ENCODE data around the gene TEAD1.
A peak's percentile ranks its signal among the peaks of the same experiment; 100 is the strongest.

Gene TEAD1

DNA sequence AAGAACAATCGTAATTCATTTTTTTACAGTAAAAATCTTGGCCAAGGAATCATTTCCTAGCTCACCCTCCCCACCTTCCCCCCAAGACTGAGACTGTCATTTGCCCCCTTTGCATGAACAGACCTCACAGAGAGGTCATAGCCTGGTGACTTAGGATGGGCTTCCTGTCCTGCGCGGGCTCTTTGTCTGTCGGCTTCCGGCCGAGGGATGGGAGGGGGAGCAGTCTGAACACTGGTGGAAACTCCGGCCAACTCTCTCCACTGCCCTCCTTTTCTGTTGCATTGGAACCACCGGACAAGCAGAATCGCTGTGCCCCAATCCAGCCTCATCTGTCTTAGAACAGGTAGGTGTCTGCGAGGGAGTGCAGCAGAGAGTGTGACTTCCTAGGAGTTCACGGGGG is 41.7 kb downstream of the TEAD1 start:
- DNase-seq: no peak

DNA sequence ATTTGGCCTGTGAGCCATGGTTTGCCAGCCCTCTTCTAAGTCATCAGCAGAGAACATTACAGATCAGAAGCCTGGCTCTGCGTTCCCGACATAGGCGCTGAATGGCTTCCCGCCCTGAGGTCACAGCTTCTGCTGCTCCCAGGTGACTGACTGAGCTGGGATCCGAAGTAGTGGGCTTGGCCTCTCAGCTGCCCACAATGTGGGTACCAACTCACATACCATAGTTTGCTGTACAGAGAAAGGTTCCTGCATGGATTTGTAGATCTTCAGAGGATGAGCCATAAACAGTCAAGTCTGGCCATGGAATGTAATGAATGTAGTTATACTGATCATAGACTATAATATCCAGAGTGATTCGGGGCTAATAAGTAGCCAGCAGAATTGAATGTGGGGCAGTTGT is 42.6 kb downstream of the TEAD1 start:
- DNase-seq: no peak

- DNase-seq: peak; percentile 26 to 50
Measured at GRCh38 chr11:12717851-12718291, 43.6 kb downstream of the TEAD1 start.

- DNase-seq: no peak
Measured at GRCh38 chr11:12719221-12719620, 45.0 kb downstream of the TEAD1 start.

DNA sequence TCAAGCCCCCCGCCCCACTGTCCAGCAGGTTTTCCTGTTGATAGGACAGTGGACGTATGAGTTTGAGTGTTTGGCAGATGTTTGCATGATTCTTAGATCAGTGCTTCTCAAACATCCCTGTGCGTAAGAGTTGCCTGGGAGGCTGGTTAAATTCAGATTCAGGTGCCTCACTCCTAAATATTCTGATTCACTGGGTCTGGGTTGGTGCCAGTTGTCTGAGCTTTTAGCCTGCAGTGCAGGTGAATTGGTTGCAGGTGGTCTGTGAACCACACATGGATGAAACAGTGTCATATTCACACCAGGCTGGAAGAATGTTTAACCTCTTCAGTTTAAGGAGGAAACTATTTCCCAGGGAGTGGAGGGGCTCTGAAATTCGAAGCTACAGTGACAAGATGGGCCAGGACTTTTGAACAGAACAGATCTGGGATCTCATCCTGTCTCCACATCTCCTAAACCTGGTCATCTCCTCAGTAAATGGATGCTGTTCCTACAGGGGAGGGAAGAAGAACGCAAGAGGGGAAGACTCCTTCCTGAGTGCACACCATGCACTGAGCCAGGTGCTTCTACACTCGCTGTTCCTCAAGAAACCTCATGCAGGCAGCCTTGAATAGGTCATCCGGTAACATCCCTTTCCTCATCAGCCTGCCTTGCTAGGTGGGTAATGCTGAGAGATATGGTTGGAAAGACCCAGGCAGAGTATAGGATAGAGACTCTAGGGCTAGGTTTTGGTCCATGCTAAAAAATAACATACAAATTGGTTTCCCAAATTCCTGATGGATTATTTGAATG is 47.8 kb downstream of the TEAD1 start:
- no peak for DNase-seq

GRCh38 chr11:12723421-12724300 is 49.4 kb downstream of the TEAD1 start:
- no peak for DNase-seq

DNA sequence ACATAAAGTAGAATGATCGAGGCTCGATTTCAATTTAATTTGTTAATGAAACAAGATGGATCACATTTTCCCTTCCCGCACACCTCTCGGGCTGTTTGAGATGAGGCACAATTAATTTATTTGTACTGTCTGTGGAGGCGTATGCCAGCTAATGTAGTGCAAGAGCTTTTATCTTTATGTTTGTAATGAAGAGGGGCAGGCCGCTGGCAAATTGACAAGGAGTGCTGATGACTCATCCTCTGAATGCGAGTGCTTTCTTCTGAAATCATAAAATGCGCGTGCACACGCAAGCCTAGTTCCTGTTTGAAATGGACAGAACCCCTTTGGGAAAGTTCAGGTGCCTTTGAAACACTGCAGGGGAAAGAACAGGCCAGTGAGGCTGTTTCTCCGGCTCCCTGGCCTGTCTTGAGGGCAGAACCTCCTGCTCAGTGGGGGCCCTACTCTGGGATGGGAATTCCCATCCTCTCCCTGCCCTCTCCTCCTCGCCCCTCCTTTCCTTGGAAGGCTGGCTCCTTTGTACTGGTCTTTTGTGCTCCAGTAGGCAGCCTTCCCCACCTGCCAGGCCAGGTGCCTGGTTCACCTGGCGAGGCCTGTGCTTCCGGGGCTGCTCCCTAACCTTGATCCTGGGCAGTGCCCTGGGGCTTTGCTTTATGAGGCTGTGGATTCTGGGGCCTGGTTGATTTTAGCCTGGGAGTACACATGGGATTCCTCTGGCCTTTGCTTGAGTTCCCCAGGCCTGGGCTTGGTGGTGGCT is 50.3 kb downstream of the TEAD1 start:
- DNase-seq: no peak

GRCh38 chr11:12725055-12725862 is 51.0 kb downstream of the TEAD1 start:
- no peak for DNase-seq

- no peak for DNase-seq
Measured at GRCh38 chr11:12725863-12726682, 51.9 kb downstream of the TEAD1 start.

- DNase-seq: no peak
Measured at GRCh38 chr11:12727563-12728211, 53.5 kb downstream of the TEAD1 start.

DNA sequence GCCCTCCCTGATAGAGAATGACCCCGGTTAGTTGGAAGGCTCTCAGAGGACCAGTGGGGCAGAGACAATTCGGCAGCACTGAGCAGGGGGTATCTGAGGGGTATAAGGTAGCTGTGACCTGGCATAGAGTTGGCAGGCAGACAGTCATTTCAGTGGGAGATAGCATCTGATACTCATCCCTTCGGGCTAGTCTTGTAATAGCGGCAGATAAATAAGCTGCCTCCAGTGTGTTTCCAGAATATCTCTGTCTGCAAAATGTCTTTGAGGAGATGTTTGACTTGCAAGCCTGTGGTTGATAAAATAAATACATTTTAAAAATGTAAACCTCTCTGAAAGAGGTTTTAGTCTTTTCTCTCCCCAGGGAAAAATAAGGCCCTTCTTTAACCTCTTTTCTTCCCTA is 54.2 kb downstream of the TEAD1 start:
- DNase-seq: no peak

DNA sequence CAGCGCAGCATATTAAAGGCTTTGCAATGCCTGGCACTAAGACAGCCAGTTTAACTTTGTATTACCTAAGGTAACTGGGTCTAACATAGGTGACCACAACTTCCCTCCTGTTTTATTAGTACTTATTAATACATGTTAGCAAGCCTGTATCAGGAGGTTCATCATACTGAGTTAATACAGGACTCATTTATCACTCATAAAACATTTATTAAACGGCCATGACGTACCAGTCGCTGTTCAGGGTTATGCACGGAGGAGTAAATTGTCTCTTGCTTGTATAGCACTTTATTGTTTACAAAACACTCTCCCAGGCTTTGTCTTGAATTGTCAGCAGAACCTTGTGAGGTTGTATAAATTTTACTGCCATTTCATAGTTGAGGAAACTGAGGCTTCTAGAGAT is 55.7 kb downstream of the TEAD1 start:
- DNase-seq: no peak

DNA sequence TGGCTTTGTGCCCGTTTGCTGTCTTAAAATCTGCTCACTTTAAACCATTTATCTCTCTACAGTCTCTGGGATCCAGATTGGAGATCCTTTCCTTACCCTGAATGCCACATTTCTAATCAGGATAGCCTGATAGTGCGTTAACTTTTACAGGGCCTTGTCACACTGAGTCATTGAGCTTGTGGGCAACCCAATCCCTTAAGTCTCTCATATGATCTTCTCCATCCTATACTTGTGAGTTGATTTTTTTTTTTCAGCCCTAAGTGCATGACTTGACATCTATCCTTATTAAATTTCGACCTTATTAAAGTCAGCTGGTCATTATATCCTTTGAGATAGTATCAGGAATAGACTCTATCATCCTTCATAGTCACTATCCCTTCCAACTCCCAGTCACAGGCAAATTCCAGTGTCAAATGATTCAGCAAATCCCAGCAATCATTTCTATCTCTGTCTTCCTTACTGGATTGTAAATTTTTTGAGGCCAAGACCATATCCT is 57.7 kb downstream of the TEAD1 start:
- no peak for DNase-seq

GRCh38 chr11:12733091-12733490 is 58.9 kb downstream of the TEAD1 start:
- DNase-seq: no peak

- DNase-seq: no peak
Measured at GRCh38 chr11:12734625-12735024, 60.4 kb downstream of the TEAD1 start.

DNA sequence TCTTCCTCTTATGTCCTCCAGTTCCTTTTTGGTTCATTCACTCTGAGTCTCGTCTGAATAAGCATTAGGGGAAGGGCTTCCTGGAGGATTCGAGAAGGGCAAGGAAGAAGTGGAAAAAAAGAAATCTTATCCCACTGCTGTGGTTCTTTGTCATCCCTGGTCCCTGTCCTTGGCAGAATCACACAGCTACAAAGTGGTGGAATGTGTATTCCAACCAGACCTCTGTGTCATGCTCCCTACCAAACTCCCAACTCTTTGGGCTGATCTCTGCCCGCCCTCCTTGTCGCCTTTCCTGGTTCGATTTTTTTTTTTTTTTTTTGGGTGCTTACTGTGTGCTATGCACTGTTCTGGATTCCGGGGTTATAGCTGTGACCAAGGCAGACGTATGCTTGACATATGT is 61.0 kb downstream of the TEAD1 start:
- DNase-seq: no peak

DNA sequence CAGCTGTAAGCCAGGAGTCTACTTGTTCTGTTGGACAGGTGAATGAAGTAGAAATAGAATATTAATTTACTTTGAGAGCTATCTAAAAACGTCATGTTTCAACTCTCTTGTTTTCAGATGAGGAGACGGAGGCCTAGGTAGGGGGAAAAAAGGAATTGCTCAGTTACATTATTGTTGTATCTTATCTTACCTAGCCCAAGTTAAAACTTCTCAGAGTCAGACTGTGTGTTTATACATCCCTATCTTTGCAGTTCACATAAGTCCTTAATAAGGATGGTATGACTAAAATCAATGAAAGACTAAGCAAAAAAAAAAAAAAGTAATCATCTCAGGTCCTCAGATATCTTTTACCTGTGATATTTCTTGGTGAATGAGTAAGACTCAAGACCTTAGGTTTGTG is 62.8 kb downstream of the TEAD1 start:
- DNase-seq: no peak

GRCh38 chr11:12741671-12742216 is 67.5 kb downstream of the TEAD1 start:
- no peak for DNase-seq

GRCh38 chr11:12743834-12744449 is 69.7 kb downstream of the TEAD1 start:
- no peak for DNase-seq
